ENCODE measurements around the gene SPI1. TPM values are rescaled to one million over a fixed set of nuclear protein-coding genes. Genes with fewer than 3 reads are reported as not detected.

SPI1 gene
- total RNA-seq, 1 donor: not detected

DNA sequence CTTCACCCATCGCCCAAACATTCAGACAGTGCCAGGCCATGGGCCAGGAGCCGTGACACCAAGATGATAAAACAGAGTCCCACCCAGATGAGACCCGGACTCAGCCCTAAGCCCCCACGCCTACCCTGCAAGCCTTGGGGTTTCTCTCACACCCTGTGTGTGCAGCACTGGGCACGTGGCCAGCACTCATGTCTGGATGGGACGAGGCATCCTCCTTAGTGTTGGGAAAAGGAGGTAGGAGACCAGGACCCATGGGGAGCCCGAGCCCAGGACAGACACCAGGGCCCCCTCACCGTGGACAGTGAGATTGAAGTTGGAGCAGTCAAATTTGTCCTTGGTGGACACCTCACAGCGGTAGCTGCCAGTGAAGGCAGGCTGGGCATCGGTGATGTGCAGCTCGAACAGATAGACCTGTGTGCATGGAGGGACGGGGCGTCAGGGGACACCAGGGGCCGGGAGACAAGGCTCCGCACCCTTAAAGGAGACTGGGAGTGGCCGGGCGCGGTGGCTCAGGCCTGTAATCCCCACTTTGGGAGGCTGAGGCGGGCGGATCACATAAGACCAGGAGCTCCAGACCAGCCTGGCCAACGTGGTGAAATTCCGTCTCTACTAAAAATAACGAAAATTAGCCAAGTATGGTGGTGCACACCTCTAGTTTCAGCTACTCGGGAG, 30.1 kb downstream of the SPI1 start:
- no peak for DNase-seq (ENCODE audit: low read depth)
- H3K4me3 ChIP-seq (ENCODE audit: low read depth, low read length): no peak overlapping the region
- TF ChIP-seq, protein P1, sequence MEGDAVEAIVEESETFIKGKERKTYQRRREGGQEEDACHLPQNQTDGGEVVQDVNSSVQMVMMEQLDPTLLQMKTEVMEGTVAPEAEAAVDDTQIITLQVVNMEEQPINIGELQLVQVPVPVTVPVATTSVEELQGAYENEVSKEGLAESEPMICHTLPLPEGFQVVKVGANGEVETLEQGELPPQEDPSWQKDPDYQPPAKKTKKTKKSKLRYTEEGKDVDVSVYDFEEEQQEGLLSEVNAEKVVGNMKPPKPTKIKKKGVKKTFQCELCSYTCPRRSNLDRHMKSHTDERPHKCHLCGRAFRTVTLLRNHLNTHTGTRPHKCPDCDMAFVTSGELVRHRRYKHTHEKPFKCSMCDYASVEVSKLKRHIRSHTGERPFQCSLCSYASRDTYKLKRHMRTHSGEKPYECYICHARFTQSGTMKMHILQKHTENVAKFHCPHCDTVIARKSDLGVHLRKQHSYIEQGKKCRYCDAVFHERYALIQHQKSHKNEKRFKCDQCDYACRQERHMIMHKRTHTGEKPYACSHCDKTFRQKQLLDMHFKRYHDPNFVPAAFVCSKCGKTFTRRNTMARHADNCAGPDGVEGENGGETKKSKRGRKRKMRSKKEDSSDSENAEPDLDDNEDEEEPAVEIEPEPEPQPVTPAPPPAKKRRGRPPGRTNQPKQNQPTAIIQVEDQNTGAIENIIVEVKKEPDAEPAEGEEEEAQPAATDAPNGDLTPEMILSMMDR (IDR thresholded peaks at IDR 0.05; ENCODE audit: insufficient read depth, low read depth, low read length): no peak

DNA sequence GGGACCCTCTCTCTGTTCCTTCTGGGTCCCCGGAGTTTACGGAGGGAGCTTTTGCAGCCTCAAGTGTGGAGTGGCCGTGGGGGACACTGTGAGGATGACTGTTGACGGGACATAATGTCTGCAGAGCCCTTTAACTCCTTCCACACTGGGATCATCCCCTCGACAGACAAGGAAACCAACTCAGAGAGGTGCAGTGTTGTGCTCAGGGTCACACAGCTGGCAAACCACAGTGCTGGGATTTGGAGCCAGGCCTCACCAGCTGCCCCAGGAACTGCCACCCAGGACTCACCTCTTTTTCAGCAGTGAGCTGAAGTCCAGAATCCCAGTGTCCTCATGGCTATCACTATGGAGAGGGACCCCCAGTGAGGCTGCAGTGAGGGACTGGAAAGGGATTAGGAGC, 31.2 kb downstream of the SPI1 start:
- TF ChIP-seq, protein P1 (IDR thresholded peaks at IDR 0.05; ENCODE audit: insufficient read depth, low read depth, low read length): no peak
- no peak overlapping the region for H3K4me3 ChIP-seq (ENCODE audit: low read depth, low read length)
- DNase-seq (ENCODE audit: low read depth): no peak

DNA sequence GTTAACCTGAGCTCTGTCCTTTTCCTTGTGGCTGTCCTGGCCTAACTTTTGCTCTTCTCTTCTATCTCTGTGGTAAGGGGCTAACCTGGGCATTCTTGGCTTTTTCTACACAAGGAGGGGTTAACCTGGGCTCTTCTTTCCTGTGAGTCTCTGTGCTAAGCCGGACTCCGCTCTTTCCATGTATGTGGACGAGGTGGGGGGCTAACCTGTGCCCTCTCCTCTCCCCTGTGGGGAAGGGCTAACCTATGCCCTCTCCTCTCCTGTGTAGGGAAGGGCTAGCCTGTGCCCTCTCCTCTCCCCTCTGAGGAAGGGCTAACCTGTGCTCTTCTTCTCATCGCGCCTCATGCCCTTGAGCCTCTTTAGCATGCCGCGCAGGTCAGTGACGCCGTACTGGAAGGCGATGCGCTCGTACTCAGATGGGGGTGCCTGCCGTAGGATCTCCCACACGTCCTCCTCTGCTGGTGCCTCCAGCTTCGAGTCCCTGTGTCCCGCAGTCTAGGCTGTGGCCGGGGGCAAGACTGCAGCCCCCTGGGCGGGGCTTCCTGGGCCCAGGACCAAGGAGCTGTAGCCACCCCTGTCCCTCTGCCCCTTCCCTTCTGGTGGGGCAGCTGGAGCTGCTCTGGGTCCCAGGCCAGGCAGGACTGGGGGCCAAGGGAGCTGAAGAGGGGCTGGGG, 32.3 kb downstream of the SPI1 start:
- no peak for DNase-seq (ENCODE audit: low read depth)
- TF ChIP-seq, protein P1 (IDR thresholded peaks at IDR 0.05; ENCODE audit: insufficient read depth, low read depth, low read length): no peak
- H3K4me3 ChIP-seq (ENCODE audit: low read depth, low read length): no peak overlapping the region

DNA sequence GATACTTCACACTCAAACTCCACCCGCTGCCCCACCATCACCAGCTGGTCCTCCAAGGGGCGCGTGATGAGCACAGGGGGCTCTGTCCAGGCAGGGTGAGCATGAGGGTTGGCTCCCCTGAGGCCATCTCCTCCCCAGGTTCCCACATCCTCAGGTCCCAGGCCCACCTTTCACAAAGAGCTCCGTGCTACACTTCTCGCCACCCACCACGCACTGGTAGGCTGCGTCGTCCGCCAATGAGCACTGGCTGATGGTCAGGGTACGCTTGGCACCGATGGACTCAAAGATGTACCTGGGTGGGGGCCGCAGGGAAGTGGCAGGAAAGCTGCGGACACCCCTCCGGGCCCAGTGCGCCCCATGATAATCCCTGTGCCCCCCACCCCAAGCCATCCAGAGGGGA, 35.5 kb downstream of the SPI1 start:
- DNase-seq (ENCODE audit: low read depth): no peak
- no peak overlapping the region for H3K4me3 ChIP-seq (ENCODE audit: low read depth, low read length)
- TF ChIP-seq, protein P1 (IDR thresholded peaks at IDR 0.05; ENCODE audit: insufficient read depth, low read depth, low read length): no peak

DNA sequence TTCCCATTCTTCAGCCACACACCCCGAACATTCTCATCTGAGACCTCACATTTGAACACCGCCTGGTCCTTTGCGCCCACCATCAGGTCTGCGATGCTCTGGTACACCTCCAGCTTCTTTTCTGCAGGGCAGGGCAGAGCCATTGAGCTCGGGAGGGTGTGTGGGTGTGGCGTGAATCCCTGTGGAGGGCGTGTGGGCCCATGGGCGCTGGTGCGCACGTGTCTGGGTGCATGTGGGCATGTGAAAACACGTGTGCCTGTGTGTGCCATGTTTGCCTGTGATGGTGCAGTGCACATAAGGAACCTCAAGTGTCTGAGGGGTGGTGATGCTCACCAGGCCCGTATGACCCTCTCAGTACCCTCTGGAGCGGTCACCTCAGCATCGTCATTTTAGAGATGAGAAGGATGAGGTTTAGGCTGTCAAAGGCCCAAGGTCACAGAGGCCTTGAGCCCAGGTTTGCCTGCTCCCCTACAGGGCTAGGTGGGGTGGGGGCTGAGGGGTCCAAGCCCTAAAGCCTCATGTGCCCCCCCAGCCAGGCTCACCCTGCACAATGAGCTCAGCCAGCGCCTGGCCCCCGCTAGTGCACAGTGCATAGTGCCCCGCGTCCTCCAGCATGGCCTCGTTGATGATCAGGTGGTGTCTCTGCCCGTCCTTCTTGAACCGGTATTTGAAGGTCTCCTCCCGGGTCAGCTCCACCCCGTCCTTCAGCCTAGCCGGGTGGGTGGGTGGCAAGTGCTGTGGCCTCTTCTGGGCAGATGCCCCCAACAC, 36.1 kb downstream of the SPI1 start:
- no peak for DNase-seq (ENCODE audit: low read depth)
- H3K4me3 ChIP-seq (ENCODE audit: low read depth, low read length): no peak overlapping the region
- TF ChIP-seq, protein P1 (IDR thresholded peaks at IDR 0.05; ENCODE audit: insufficient read depth, low read depth, low read length): no peak

DNA sequence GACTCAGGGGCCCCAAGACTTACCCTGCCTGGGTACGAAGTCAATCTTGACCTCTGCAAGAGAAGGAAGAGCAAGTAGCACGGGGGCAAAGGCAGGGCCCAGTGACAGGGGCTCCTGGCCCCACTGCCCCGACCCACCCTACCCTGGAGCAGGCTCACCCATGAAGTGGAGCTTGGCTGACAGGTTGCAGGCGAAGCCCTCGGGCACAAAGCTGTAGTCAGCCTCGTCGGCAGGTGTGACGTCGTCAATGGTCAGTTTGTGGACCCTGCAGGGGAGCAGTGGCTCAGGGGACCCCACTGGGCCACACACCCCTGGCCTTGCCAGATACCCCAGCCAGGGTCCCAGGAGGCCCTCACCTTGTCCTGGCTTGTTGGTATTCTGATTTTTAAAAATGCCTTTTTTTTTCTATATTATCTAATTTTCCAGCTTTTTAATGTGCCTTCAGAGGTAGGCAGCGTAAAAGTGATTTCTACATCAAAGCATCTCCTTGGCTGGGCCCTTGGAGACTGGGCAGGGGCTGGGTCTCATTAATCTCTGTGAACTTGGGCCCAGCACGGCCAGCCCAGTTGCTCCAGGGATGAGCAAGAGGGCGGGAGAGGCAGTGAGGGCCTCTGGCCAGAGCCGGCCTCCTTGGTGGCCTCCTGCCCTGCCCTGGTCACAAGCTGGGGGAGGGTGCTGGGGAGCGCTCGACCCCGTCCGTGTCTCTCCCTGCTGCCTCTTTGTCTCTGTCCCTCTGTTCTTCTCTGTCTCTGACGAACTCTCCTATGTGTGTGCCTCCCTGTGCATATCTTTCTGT, 37.2 kb downstream of the SPI1 start:
- H3K4me3 ChIP-seq (ENCODE audit: low read depth, low read length): no peak overlapping the region
- TF ChIP-seq, protein P1 (IDR thresholded peaks at IDR 0.05; ENCODE audit: insufficient read depth, low read depth, low read length): no peak
- DNase-seq (ENCODE audit: low read depth): no peak
